ENCODE measurements around the gene CLIC1. TPM values are rescaled to one million over a fixed set of nuclear protein-coding genes. Genes with fewer than 3 reads are reported as not detected.

CLIC1 gene
- total RNA-seq, 2 donors from 2014 or later: 68.9 to 92.9 TPM

GRCh38 chr6:31769684-31770371 lies 33.5 kb upstream of the CLIC1 start:
- ATAC-seq (peak; percentile 80), DNase-seq (peak; percentile 73 to 86 (median 82))
- H3K4me3 ChIP-seq: no peak overlapping the region
- intact Hi-C loops (cut with DNase I): no loop called here
- no peaks in the 10 kb centered on the region for H3K9me3 ChIP-seq
- no peaks in the 10 kb centered on the region for H3K36me3 ChIP-seq (replicated peaks in 1 of 2; ENCODE audit: insufficient read depth in 1 of 2, low read depth in 2 of 2)
- no peaks in the 10 kb centered on the region for H3K27me3 ChIP-seq
- H3K27ac ChIP-seq: no peak overlapping the region
- peaks cover 4% of the 10 kb centered on the region for H3K4me1 ChIP-seq
- TF ChIP-seq CTCF (IDR thresholded peaks at IDR 0.05) (peak; percentile 72 to 87 (median 81)), POLR2A (IDR thresholded peaks at IDR 0.05) (no peak)
- WGBS, 2 donors: 43 to 45% methylated on average over 12 of the region's 12 CpGs

- ATAC-seq: no peak
- no peak overlapping the region for H3K27ac ChIP-seq
- intact Hi-C loops (cut with DNase I): no loop called here
- no peaks in the 10 kb centered on the region for H3K36me3 ChIP-seq (replicated peaks in 1 of 2; ENCODE audit: insufficient read depth in 1 of 2, low read depth in 2 of 2)
- peak in 1 of 4 donors; percentile 34 for DNase-seq
- peaks cover 4% of the 10 kb centered on the region for H3K4me1 ChIP-seq
- TF ChIP-seq CTCF (IDR thresholded peaks at IDR 0.05): no peak
- no peaks in the 10 kb centered on the region for H3K9me3 ChIP-seq
- WGBS, 2 donors: 72 to 82% methylated on average over 13 to 18 of the region's 18 CpGs
- H3K27me3 ChIP-seq: no peaks in the 10 kb centered on the region
- no peak overlapping the region for H3K4me3 ChIP-seq
Measured at GRCh38 chr6:31768363-31769257, 32.3 kb upstream of the CLIC1 start.

GRCh38 chr6:31767096-31767645 lies 30.8 kb upstream of the CLIC1 start:
- no peak overlapping the region for H3K4me3 ChIP-seq
- peaks cover 4% of the 10 kb centered on the region for H3K4me1 ChIP-seq
- TF ChIP-seq POLR2A (IDR thresholded peaks at IDR 0.05) (no peak), CTCF (IDR thresholded peaks at IDR 0.05) (no peak)
- ATAC-seq (no peak), DNase-seq (no peak)
- H3K27me3 ChIP-seq: no peaks in the 10 kb centered on the region
- no peaks in the 10 kb centered on the region for H3K9me3 ChIP-seq
- WGBS, 2 donors: 70 to 83% methylated on average over 2 to 6 of the region's 6 CpGs
- intact Hi-C loops (cut with DNase I): no loop called here
- no peak overlapping the region for H3K27ac ChIP-seq
- H3K36me3 ChIP-seq (replicated peaks in 1 of 2; ENCODE audit: insufficient read depth in 1 of 2, low read depth in 2 of 2): no peaks in the 10 kb centered on the region

- Histone ChIP-seq H3K9me3 (no peaks in the 10 kb centered on the region), H3K4me1 (peaks cover 4% of the 10 kb centered on the region), H3K4me3 (no peak overlapping the region), H3K36me3 (replicated peaks in 1 of 2; ENCODE audit: insufficient read depth in 1 of 2, low read depth in 2 of 2) (no peaks in the 10 kb centered on the region), H3K27ac (no peak overlapping the region), H3K27me3 (no peaks in the 10 kb centered on the region)
- ATAC-seq (no peak), DNase-seq (no peak)
- 45 to 54% methylated on average over 19 to 42 of the region's 42 CpGs for WGBS, 2 donors
- TF ChIP-seq CTCF (IDR thresholded peaks at IDR 0.05) (no peak), POLR2A (IDR thresholded peaks at IDR 0.05) (no peak)
- intact Hi-C loops (cut with DNase I): no loop called here
Measured at GRCh38 chr6:31765910-31766794, 29.8 kb upstream of the CLIC1 start.
